ENCODE data around the gene OTUD4. TPM values are rescaled to one million over a fixed set of nuclear protein-coding genes. Genes with fewer than 3 reads are reported as not detected.
A peak's percentile ranks its signal among the peaks of the same experiment; 100 is the strongest.
"Not testable (repeated sequence)": the region's sequence is repeated elsewhere in the genome, so short reads cannot be mapped to it uniquely, and the experiment has no call there.

OTUD4 gene
- total and polyA plus RNA-seq, 12 donors, result 12.8 to 35.7 (median 27.6) TPM

- Histone ChIP-seq H3K4me3 (no peak overlapping the region), H3K27ac (no peak overlapping the region), H3K9me3 (replicated peaks in 1 of 3) (no peaks in the 10 kb centered on the region), H3K27me3 (no peaks in the 10 kb centered on the region), H3K36me3 (replicated peaks in 1 of 2) (no peaks in the 10 kb centered on the region), H3K4me1 (replicated peaks in 1 of 2) (peaks cover under 1 to 8% of the 10 kb centered on the region in 2 donors)
- no peak for TF ChIP-seq POLR2A (IDR thresholded peaks at IDR 0.05)
- no peak for TF ChIP-seq CTCF (IDR thresholded peaks at IDR 0.05)
- intact Hi-C loops (cut with DNase I), result no loop called here
- DNase-seq, result no peak
- WGBS, 4 donors, result 84 to 96% (median 93%) methylated on average over 2 of the region's 2 CpGs
These were observed 3.2 kb upstream of the OTUD4 start for GRCh38 chr4:145183581-145183980.

- Histone ChIP-seq H3K27ac (no peak overlapping the region), H3K27me3 (no peaks in the 10 kb centered on the region), H3K4me3 (no peak overlapping the region), H3K4me1 (replicated peaks in 1 of 2) (peaks cover 6 to 14% of the 10 kb centered on the region in 2 donors), H3K9me3 (replicated peaks in 1 of 3) (no peaks in the 10 kb centered on the region), H3K36me3 (replicated peaks in 1 of 2) (no peaks in the 10 kb centered on the region)
- intact Hi-C loops (cut with DNase I), result no loop called here
- 70 to 93% (median 80%) methylated on average over 2 of the region's 2 CpGs for WGBS, 4 donors
- TF ChIP-seq POLR2A (IDR thresholded peaks at IDR 0.05) (no peak), CTCF (IDR thresholded peaks at IDR 0.05) (no peak)
- DNase-seq, result no peak
These were observed 2.6 kb upstream of the OTUD4 start for GRCh38 chr4:145183023-145183422.

GRCh38 chr4:145182222-145182621, 1.8 kb upstream of the OTUD4 start:
- Histone ChIP-seq H3K27ac (no peak overlapping the region), H3K4me1 (replicated peaks in 1 of 2) (peaks cover 13 to 22% of the 10 kb centered on the region in 2 donors), H3K36me3 (replicated peaks in 1 of 2) (no peaks in the 10 kb centered on the region), H3K9me3 (replicated peaks in 1 of 3) (no peaks in the 10 kb centered on the region), H3K27me3 (no peaks in the 10 kb centered on the region), H3K4me3 (no peak overlapping the region)
- DNase-seq, result no peak
- no peak for TF ChIP-seq CTCF (IDR thresholded peaks at IDR 0.05)
- no peak for TF ChIP-seq POLR2A (IDR thresholded peaks at IDR 0.05)
- whole genome bisulfite sequencing, 4 donors, result 93 to 96% (median 95%) methylated on average over 2 of the region's 2 CpGs
- intact Hi-C loops (cut with DNase I), result no loop called here

GRCh38 chr4:145181091-145181501, 707 bp upstream of the OTUD4 start:
- TF ChIP-seq POLR2A (IDR thresholded peaks at IDR 0.05) (no peak), CTCF (IDR thresholded peaks at IDR 0.05) (no peak)
- Histone ChIP-seq H3K4me3 (peak overlapping the region in 3 of 4 donors; percentile 44 to 95 (median 95)), H3K36me3 (replicated peaks in 1 of 2) (no peaks in the 10 kb centered on the region), H3K27ac (peak overlapping the region; percentile 43 to 99 (median 78)), H3K4me1 (replicated peaks in 1 of 2) (peaks cover 23 to 33% of the 10 kb centered on the region in 2 donors), H3K9me3 (replicated peaks in 1 of 3) (no peaks in the 10 kb centered on the region), H3K27me3 (no peaks in the 10 kb centered on the region)
- DNase-seq, result no peak
- 3 to 8% (median 5%) methylated on average over 6 to 7 of the region's 7 CpGs for WGBS, 4 donors
- intact Hi-C loops (cut with DNase I), result no loop called here

GRCh38 chr4:145179861-145180297, 510 bp downstream of the OTUD4 start:
- H3K27ac ChIP-seq, result peak overlapping the region; percentile 95 to 99 (median 97)
- DNase-seq, result peak in 1 of 7 donors; percentile 53
- H3K27me3 ChIP-seq; H3K9me3 ChIP-seq (replicated peaks in 1 of 3); intact Hi-C loops (cut with DNase I); H3K36me3 ChIP-seq (replicated peaks in 1 of 2): not testable (repeated sequence)
- 0% methylated on average over 8 to 57 of the region's 57 CpGs; no CpG with 5 or more reads in 1 of the 4 donors for WGBS, 4 donors
- peaks cover 31 to 45% of the 10 kb centered on the region in 2 donors for H3K4me1 ChIP-seq (replicated peaks in 1 of 2)
- peak overlapping the region; percentile 76 to 95 (median 94) for H3K4me3 ChIP-seq
